IMR-90 (cell line): Measurements from ENCODE around the gene CMKLR1.

Experiments
- CEBPB ChIP-seq: IDR thresholded peaks from 2 replicates; pipeline ENCODE4 v1.6.1; 2012; ENCODE audit warnings: low read depth, low read length, improper control_type of control experiment
- FOS ChIP-seq: fragments of 150-350 bp; IDR thresholded peaks from 2 replicates; pipeline ENCODE4 v1.6.1; 2016; ENCODE audit warnings: low read depth, low read length
- MAFK ChIP-seq: IDR thresholded peaks from 2 replicates; pipeline ENCODE4 v1.6.1; 2012; ENCODE audit warnings: low read depth, low read length, improper control_type of control experiment
- MXI1 ChIP-seq: IDR thresholded peaks from 2 replicates; pipeline ENCODE4 v1.6.1; 2012; ENCODE audit warnings: low read depth, mild to moderate bottlenecking, low read length, moderate library complexity, borderline replicate concordance
- POLR2A ChIP-seq: IDR thresholded peaks from 2 replicates; pipeline ENCODE4 v1.6.1; 2012; ENCODE audit warnings: mild to moderate bottlenecking, low read depth, low read length
- RAD21 ChIP-seq: IDR thresholded peaks from 2 replicates; pipeline ENCODE4 v1.6.1; 2012; ENCODE audit warnings: low read length, improper control_type of control experiment
- RCOR1 ChIP-seq: IDR thresholded peaks from 2 replicates; pipeline ENCODE4 v1.6.1; 2012; ENCODE audit warnings: mild to moderate bottlenecking, low read length, improper control_type of control experiment; ENCODE audit not compliant: insufficient replicate concordance
- RFX5 ChIP-seq: IDR thresholded peaks from 2 replicates; pipeline ENCODE4 v1.8.0; 2012; ENCODE audit warnings: low read depth, mild to moderate bottlenecking, low read length, moderate library complexity
- SMC3 ChIP-seq: fragments of 150-350 bp; IDR thresholded peaks from 2 replicates; pipeline ENCODE4 v1.6.1; 2016; ENCODE audit warnings: low read depth, mild to moderate bottlenecking, antibody characterized with exemption, low read length, moderate library complexity
- TF ChIP-seq, protein P1 (sequence below): conservative IDR thresholded peaks from 2 replicates; pipeline ENCODE4 v1.5.1; 2012; ENCODE audit warnings: mild to moderate bottlenecking, low read depth, low read length, improper control_type of control experiment
- TF ChIP-seq, protein P2 (sequence below): fragments of 150-350 bp; IDR thresholded peaks from 2 replicates; pipeline ENCODE4 v1.6.1; 2016; ENCODE audit warnings: low read depth, mild to moderate bottlenecking, low read length, moderate library complexity, borderline replicate concordance

- TF ChIP-seq, protein P1, sequence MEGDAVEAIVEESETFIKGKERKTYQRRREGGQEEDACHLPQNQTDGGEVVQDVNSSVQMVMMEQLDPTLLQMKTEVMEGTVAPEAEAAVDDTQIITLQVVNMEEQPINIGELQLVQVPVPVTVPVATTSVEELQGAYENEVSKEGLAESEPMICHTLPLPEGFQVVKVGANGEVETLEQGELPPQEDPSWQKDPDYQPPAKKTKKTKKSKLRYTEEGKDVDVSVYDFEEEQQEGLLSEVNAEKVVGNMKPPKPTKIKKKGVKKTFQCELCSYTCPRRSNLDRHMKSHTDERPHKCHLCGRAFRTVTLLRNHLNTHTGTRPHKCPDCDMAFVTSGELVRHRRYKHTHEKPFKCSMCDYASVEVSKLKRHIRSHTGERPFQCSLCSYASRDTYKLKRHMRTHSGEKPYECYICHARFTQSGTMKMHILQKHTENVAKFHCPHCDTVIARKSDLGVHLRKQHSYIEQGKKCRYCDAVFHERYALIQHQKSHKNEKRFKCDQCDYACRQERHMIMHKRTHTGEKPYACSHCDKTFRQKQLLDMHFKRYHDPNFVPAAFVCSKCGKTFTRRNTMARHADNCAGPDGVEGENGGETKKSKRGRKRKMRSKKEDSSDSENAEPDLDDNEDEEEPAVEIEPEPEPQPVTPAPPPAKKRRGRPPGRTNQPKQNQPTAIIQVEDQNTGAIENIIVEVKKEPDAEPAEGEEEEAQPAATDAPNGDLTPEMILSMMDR = no peak
- TF ChIP-seq RCOR1 (no peak), MXI1 (no peak), SMC3 (no peak), RFX5 (no peak), POLR2A (no peak), CEBPB (no peak), MAFK (no peak), RAD21 (no peak), FOS (no peak)
- TF ChIP-seq, protein P2, sequence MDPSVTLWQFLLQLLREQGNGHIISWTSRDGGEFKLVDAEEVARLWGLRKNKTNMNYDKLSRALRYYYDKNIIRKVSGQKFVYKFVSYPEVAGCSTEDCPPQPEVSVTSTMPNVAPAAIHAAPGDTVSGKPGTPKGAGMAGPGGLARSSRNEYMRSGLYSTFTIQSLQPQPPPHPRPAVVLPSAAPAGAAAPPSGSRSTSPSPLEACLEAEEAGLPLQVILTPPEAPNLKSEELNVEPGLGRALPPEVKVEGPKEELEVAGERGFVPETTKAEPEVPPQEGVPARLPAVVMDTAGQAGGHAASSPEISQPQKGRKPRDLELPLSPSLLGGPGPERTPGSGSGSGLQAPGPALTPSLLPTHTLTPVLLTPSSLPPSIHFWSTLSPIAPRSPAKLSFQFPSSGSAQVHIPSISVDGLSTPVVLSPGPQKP = no peak
Measured at GRCh38 chr12:108308395-108309085, 30.6 kb downstream of the CMKLR1 start.
